GM12878 (cell line): Measurements from ENCODE around the gene MPEG1. TPM values are rescaled to one million over a fixed set of nuclear protein-coding genes. Genes with fewer than 3 reads are reported as not detected.

ENCODE experiments used
- ATAC-seq: fragments of 200-7000 bp; cut with Tn5 transposase; 3 replicates; pipeline ENCODE4 v1.9.1; 2020; ENCODE audit warnings: mild to moderate bottlenecking, moderate library complexity
- BruUV-seq: library from RNA; stranded (reverse); fragments of 400-500 nt; replicated peaks from 2 replicates; lab custom pipeline; 2021; lab: Mats Ljungman, UMichigan
- CTCF ChIA-PET: fragments of 300-600 bp; sonication (Branson Sonifier 250); formaldehyde crosslinking; extraction: SDS; loops from one replicate; lab custom pipeline; 2021; ENCODE audit warnings: inconsistent platforms; lab: Yijun Ruan, JAX
- POLR2A ChIA-PET: fragments of 350-600 bp; formaldehyde crosslinking; extraction: SDS; loops from one replicate; lab custom pipeline; 2021; ENCODE audit warnings: inconsistent platforms; lab: Charles Lee
- RAD21 ChIA-PET: fragments of 300-600 bp; sonication (Branson Sonifier 250); formaldehyde crosslinking; loops from one replicate; lab custom pipeline; 2023; ENCODE audit warnings: antibody characterized with exemption; ENCODE audit not compliant: unreplicated experiment; lab: Charles Lee
- SMC1A ChIA-PET: fragments of 300-600 bp; sonication (Branson Sonifier 250); formaldehyde crosslinking; loops from one replicate; lab custom pipeline; 2023; ENCODE audit not compliant: unreplicated experiment, uncharacterized antibody; lab: Charles Lee
- DNase-seq: peaks from one replicate; pipeline ENCODE4 v3.0.0-alpha.2; 2011; ENCODE audit warnings: low read depth, low spot score
- FAIRE-seq: peaks from 3 replicates; lab custom pipeline; 2011; peaks lifted over from hg19 to GRCh38; lab: Jason Lieb, UNC
- H2AFZ ChIP-seq: 2 replicates; pipeline ENCODE4 v1.6.0; 2011; ENCODE audit warnings: low read depth, low read length, control low read depth; ENCODE audit not compliant: control insufficient read depth
- H3K27ac ChIP-seq: 2 replicates; pipeline ENCODE4 v1.5.1; 2011; ENCODE audit warnings: control low read depth; ENCODE audit not compliant: control insufficient read depth, insufficient read depth
- H3K27me3 ChIP-seq, 2 experiments: replicated peaks in 1 of 2; 2 replicates each; pipeline versions ENCODE4 v1.6.0 to v1.6.1; 2011; ENCODE audit warnings: low read length in 1 of 2; ENCODE audit not compliant: control insufficient read depth in 2 of 2, insufficient read depth in 2 of 2
- H3K36me3 ChIP-seq, 2 experiments: 2 replicates each; pipeline ENCODE4 v1.5.1; 2011; ENCODE audit warnings: low read length in 1 of 2; ENCODE audit not compliant: control insufficient read depth in 2 of 2, insufficient read depth in 2 of 2
- H3K4me1 ChIP-seq: 2 replicates; pipeline ENCODE4 v1.6.1; 2011; ENCODE audit warnings: mild to moderate bottlenecking, low read length, moderate library complexity, mixed read lengths; ENCODE audit not compliant: control insufficient read depth, insufficient read depth
- H3K4me2 ChIP-seq: 2 replicates; pipeline ENCODE4 v1.6.0; 2011; ENCODE audit warnings: control low read depth; ENCODE audit not compliant: control insufficient read depth, insufficient read depth
- H3K4me3 ChIP-seq: fragments of 200-600 bp; sonication (generic); 2 replicates; pipeline ENCODE4 v1.5.1; 2016
- H3K79me2 ChIP-seq: 2 replicates; pipeline ENCODE4 v1.6.0; 2011; ENCODE audit warnings: low read length; ENCODE audit not compliant: control insufficient read depth, insufficient read depth
- H3K9ac ChIP-seq: 2 replicates; pipeline ENCODE4 v1.8.0; 2011; ENCODE audit warnings: low read length, control low read depth, mixed read lengths; ENCODE audit not compliant: control insufficient read depth, insufficient read depth
- H3K9me3 ChIP-seq: replicated peaks from 3 replicates; pipeline ENCODE4 v1.5.1; 2011; ENCODE audit warnings: mild to moderate bottlenecking, low read length; ENCODE audit not compliant: control insufficient read depth, insufficient read depth
- H4K20me1 ChIP-seq: 2 replicates; pipeline ENCODE4 v1.6.0; 2011; ENCODE audit not compliant: control insufficient read depth, insufficient read depth
- BMI1 ChIP-seq: fragments of 450-650 bp; IDR thresholded peaks from 2 replicates; pipeline ENCODE4 v1.6.1; 2016; ENCODE audit warnings: mild to moderate bottlenecking, moderate library complexity, borderline replicate concordance
- EZH2 ChIP-seq: IDR thresholded peaks from 2 replicates; pipeline ENCODE4 v1.6.1; 2012; ENCODE audit warnings: low read depth, mild to moderate bottlenecking, control low read depth, inconsistent platforms, low read length, borderline replicate concordance; ENCODE audit not compliant: control insufficient read depth
- IRF4 ChIP-seq: IDR thresholded peaks from 2 replicates; pipeline ENCODE4 v1.6.1; 2011; ENCODE audit warnings: low read depth, low read length
- MEF2A ChIP-seq: IDR thresholded peaks from 2 replicates; pipeline ENCODE4 v1.6.1; 2011; ENCODE audit warnings: low read depth, mild to moderate bottlenecking, low read length, moderate library complexity; ENCODE audit not compliant: insufficient read depth
- NBN ChIP-seq: fragments of 450-650 bp; IDR thresholded peaks from 2 replicates; pipeline ENCODE4 v1.6.1; 2016
- NFIC ChIP-seq: IDR thresholded peaks from 2 replicates; pipeline ENCODE4 v1.6.1; 2012; ENCODE audit warnings: low read depth, mild to moderate bottlenecking, inconsistent platforms, low read length, moderate library complexity
- PML ChIP-seq: IDR thresholded peaks from 2 replicates; pipeline ENCODE4 v1.6.1; 2012; ENCODE audit warnings: low read length, inconsistent platforms
- RELA ChIP-seq: fragments of 450-650 bp; IDR thresholded peaks from 2 replicates; pipeline ENCODE4 v1.8.0; 2014; ENCODE audit warnings: borderline replicate concordance; ENCODE audit not compliant: partially characterized antibody
- SIN3A ChIP-seq: IDR thresholded peaks from 2 replicates; pipeline ENCODE4 v1.6.1; 2012; ENCODE audit warnings: low read depth, low read length, improper control_type of control experiment
- SPI1 ChIP-seq: IDR thresholded peaks from 2 replicates; pipeline ENCODE4 v1.6.1; 2011; ENCODE audit warnings: low read depth, mild to moderate bottlenecking, low read length, moderate library complexity, borderline replicate concordance; ENCODE audit not compliant: insufficient read depth
- SUPT20H ChIP-seq: IDR thresholded peaks from 2 replicates; pipeline ENCODE4 v1.6.1; 2011; ENCODE audit warnings: low read depth, mild to moderate bottlenecking, low read length, moderate library complexity, borderline replicate concordance; ENCODE audit not compliant: control insufficient read depth
- TCF3 ChIP-seq: IDR thresholded peaks from 2 replicates; pipeline ENCODE4 v1.6.1; 2012; ENCODE audit warnings: low read depth, mild to moderate bottlenecking, low read length, borderline replicate concordance; ENCODE audit not compliant: insufficient read depth
- YBX1 ChIP-seq: fragments of 450-650 bp; IDR thresholded peaks from 2 replicates; pipeline ENCODE4 v1.6.1; 2016; ENCODE audit warnings: antibody characterized with exemption
- WGBS: methylation state at CpG from one replicate; pipeline ENCODE4 v1.1.6; 2016; ENCODE audit warnings: low lambda C conversion rate; ENCODE audit not compliant: insufficient replicate concordance, insufficient coverage; ENCODE audit errors: missing lambda C conversion rate; 5-methylcytosine and 5-hydroxymethylcytosine counted together
- in situ Hi-C: fragments of 300-500 bp; cut with MboI; formaldehyde crosslinking; loops from 9 replicates; pipeline ENCODE4 v1.14.3; 2018; ENCODE audit warnings: mixed read lengths
- intact Hi-C: fragments of 100-400 bp; cut with micrococcal nuclease; formaldehyde crosslinking; loops from one replicate; pipeline ENCODE4 v1.14.2; 2022; ENCODE audit not compliant: unreplicated experiment
- polyA plus RNA-seq, 11 experiments: library from polyadenylated mRNA; depleted of rRNA in 4 of 11; unstranded in 6 of 11; stranded (reverse) in 5 of 11; fragments of >200 nt; fragmentation: Nextera tagmentation in 4 of 11; fragmentation: Illumina TruSeq in 1 of 11; extraction: Ambion mirVana in 4 of 11; extraction: Trizol in 1 of 11; gene quantifications; 1 replicate in 1 of 11; 2 replicates in 10 of 11; pipeline versions ENCODE4 v1.2.1 to v1.2.3, GENCODE V29; 2011 to 2016; ENCODE audit warnings: inconsistent platforms in 2 of 11, missing spikeins in 2 of 11, low read depth in 1 of 11
- total RNA-seq, 4 experiments: library from RNA; depleted of rRNA in 3 of 4; stranded (reverse); fragments of >200 nt in 3 of 4; fragmentation: Illumina TruSeq in 1 of 4; extraction: Trizol in 1 of 4; gene quantifications; 2 replicates each; pipeline versions ENCODE4 v1.2.1 to v1.2.3, GENCODE V29; 2013 to 2021

MPEG1 gene
- total and polyA plus RNA-seq, 10 of the 15 experiments (the other 5 are each of a cell fraction or from before 2014, with no cell fraction given): 1.3 to 15.6 (median 11.7) TPM; not detected in 1

- no peak for DNase-seq
- Histone ChIP-seq H3K27ac (no peak overlapping the region), H3K9me3 (no peaks in the 10 kb centered on the region), H3K9ac (no peak overlapping the region), H3K36me3 (peaks cover 18 to 35% of the 10 kb centered on the region in 2 experiments; a peak in 3 of 4 replicates), H3K27me3 (no peaks in the 10 kb centered on the region), H3K4me3 (no peak overlapping the region), H4K20me1 (no peaks in the 10 kb centered on the region), H3K4me2 (no peak overlapping the region), H3K79me2 (peaks cover 14% of the 10 kb centered on the region), H2AFZ (no peak overlapping the region), H3K4me1 (peaks cover 10% of the 10 kb centered on the region)
- RAD21 ChIA-PET: interaction anchor here (1.7 to 3.7 kb wide), 5 partner anchors 13 to 79 kb away, joined by 3 to 78 read pairs (median 4); partner anchors contain the start of gene DTX4
- FAIRE-seq: no peak
- in situ Hi-C loops: loop anchor here (25.0 kb wide), 1 partner anchor 1575 kb away; the partner anchor contains the start of gene MS4A15
- SMC1A ChIA-PET: interaction anchor here (0.5 to 6.6 kb wide), 5 partner anchors 13 to 38 kb away, joined by 3 to 123 read pairs (median 7); partner anchors contain the start of genes DTX4 and MPEG1
- BruUV-seq: no TSS peak
- intact Hi-C loops: no loop called here
- CTCF ChIA-PET: interaction anchor here (0.7 to 33.5 kb wide), 9 partner anchors 8 to 129 kb away, joined by 3 to 1180 read pairs (median 11); partner anchors contain the start of genes DTX4 and MPEG1
- TF ChIP-seq MEF2A (no peak), NBN (no peak), SPI1 (0 out of 2 replicates have a peak, but pooled peaks have one; percentile 5)
- POLR2A ChIA-PET: interaction anchor here (1.1 to 3.9 kb wide), 4 partner anchors 12 to 18 kb away, joined by 3 to 32 read pairs (median 10); partner anchors contain the start of gene DTX4
- no peak for ATAC-seq
- WGBS: 82% methylated on average over 6 of the region's 6 CpGs
Measured at GRCh38 chr11:59187587-59187986, 25.1 kb downstream of the MPEG1 start.

- WGBS: 98% methylated on average over 3 of the region's 3 CpGs
- Histone ChIP-seq H4K20me1 (no peaks in the 10 kb centered on the region), H3K79me2 (peaks cover 14% of the 10 kb centered on the region), H3K4me1 (peaks cover 10% of the 10 kb centered on the region), H3K4me2 (no peak overlapping the region), H3K36me3 (peaks cover 18 to 35% of the 10 kb centered on the region in 2 experiments; a peak in 3 of 4 replicates), H3K4me3 (no peak overlapping the region), H3K9me3 (no peaks in the 10 kb centered on the region), H2AFZ (no peak overlapping the region), H3K9ac (no peak overlapping the region; the same call in 1 of the 2 replicates), H3K27ac (no peak overlapping the region), H3K27me3 (no peaks in the 10 kb centered on the region)
- ATAC-seq: no peak
- ChIA-PET CTCF (interaction anchor here (0.7 to 33.5 kb wide), 12 partner anchors 7 to 129 kb away, joined by 3 to 1180 read pairs (median 9); partner anchors contain the start of genes DTX4 and MPEG1), SMC1A (interaction anchor here (0.7 to 6.6 kb wide), 7 partner anchors 13 to 31 kb away, joined by 3 to 123 read pairs (median 7); partner anchors contain the start of genes DTX4 and MPEG1), POLR2A (interaction anchor here (1.1 to 3.9 kb wide), 4 partner anchors 12 to 19 kb away, joined by 3 to 32 read pairs (median 10); partner anchors contain the start of gene DTX4), RAD21 (interaction anchor here (0.9 to 3.7 kb wide), 8 partner anchors 13 to 80 kb away, joined by 3 to 78 read pairs (median 5); partner anchors contain the start of genes DTX4 and MPEG1)
- FAIRE-seq: no peak
- in situ Hi-C loops: loop anchor here (25.0 kb wide), 1 partner anchor 1575 kb away; the partner anchor contains the start of gene MS4A15
- DNase-seq: no peak
- no TSS peak for BruUV-seq
- intact Hi-C loops: no loop called here
- no peak for TF ChIP-seq IRF4
- no peak for TF ChIP-seq PML
- TF ChIP-seq RELA: no peak
- TF ChIP-seq SPI1: no peak
- TF ChIP-seq NFIC: no peak
- TF ChIP-seq SIN3A: no peak
- no peak for TF ChIP-seq BMI1
- no peak for TF ChIP-seq YBX1
- no peak for TF ChIP-seq EZH2
- TF ChIP-seq TCF3: no peak
- no peak for TF ChIP-seq SUPT20H
Measured at GRCh38 chr11:59187035-59187434, 25.7 kb downstream of the MPEG1 start.
